HG03469 (cell line): ENCODE results near the gene EMSY.
"Not testable (repeated sequence)": the region's sequence is repeated elsewhere in the genome, so short reads cannot be mapped to it uniquely, and the experiment has no call there.

Experiments used
- ATAC-seq: cut with Tn5 transposase; IDR thresholded peaks from one replicate; pipeline ENCODE4 v1.9.1; 2021; ENCODE audit warnings: mild to moderate bottlenecking, moderate library complexity, moderate number of reproducible peaks; ENCODE audit not compliant: unreplicated experiment

The EMSY gene

GRCh38 chr11:76592025-76592914 lies 147.5 kb downstream of the EMSY start:
- no peak for ATAC-seq

GRCh38 chr11:76592961-76593360 lies 148.1 kb downstream of the EMSY start:
- no peak for ATAC-seq

GRCh38 chr11:76595091-76595490 lies 150.3 kb downstream of the EMSY start:
- ATAC-seq: not testable (repeated sequence)

GRCh38 chr11:76596652-76597051 lies 151.8 kb downstream of the EMSY start:
- no peak for ATAC-seq

- no peak for ATAC-seq
Measured at GRCh38 chr11:76597533-76598425, 153.0 kb downstream of the EMSY start.

GRCh38 chr11:76598426-76598839 lies 153.6 kb downstream of the EMSY start:
- no peak for ATAC-seq

- no peak for ATAC-seq
Measured at GRCh38 chr11:76599041-76600013, 154.5 kb downstream of the EMSY start.

GRCh38 chr11:76600124-76600655 lies 155.4 kb downstream of the EMSY start:
- ATAC-seq: no peak

GRCh38 chr11:76601272-76601671 lies 156.5 kb downstream of the EMSY start:
- ATAC-seq: no peak

- ATAC-seq: no peak
Measured at GRCh38 chr11:76601724-76602123, 156.9 kb downstream of the EMSY start.

GRCh38 chr11:76602431-76602861 lies 157.6 kb downstream of the EMSY start:
- ATAC-seq: no peak
